Measurements from ENCODE around the gene LRIG2. TPM values are rescaled to one million over a fixed set of nuclear protein-coding genes. Genes with fewer than 3 reads are reported as not detected.
"Not testable (repeated sequence)": the region's sequence is repeated elsewhere in the genome, so short reads cannot be mapped to it uniquely, and the experiment has no call there.

Gene LRIG2
- polyA plus RNA-seq, 3 donors, result 0.93 to 12.7 (median 0.96) TPM

DNA sequence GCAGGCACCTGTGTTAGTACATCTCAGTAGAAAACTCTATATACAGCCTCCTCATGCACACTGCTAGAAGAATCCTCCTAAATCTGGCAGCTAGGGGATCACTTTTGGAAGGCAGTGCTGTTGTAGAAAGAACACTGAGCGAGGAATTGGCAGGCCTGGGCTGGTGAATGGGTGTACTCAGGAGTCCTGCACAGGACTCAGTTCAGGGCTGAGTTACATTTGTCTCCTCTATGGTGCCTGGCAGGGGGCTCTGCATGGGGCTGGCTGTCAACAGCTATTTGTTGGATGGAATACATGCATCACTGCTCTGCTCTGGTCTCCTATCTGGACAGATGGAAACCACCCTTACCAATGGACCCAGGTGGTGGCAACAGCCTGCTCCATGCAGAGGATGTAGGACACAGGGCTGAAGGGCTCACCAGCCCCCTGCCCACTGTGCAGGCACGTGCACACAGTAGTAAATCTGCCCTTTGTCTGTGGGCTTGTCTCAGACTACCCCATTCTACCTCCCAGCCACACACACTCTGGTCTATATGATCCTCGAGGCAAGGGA is 74.2 kb downstream of the LRIG2 start:
- Histone ChIP-seq H3K27me3 (ENCODE audit: control insufficient read depth in 2 of 2, insufficient read depth in 2 of 2, low read length in 2 of 2) (no peaks in the 10 kb centered on the region), H3K36me3 (replicated peaks in 1 of 2; ENCODE audit: control insufficient read depth in 1 of 2, insufficient read depth in 2 of 2, low read length in 2 of 2) (no peaks in the 10 kb centered on the region), H3K9ac (ENCODE audit: insufficient read depth, low read length, poor library complexity, severe bottlenecking) (no peak overlapping the region), H3K79me2 (ENCODE audit: insufficient read depth, low read length) (no peaks in the 10 kb centered on the region), H4K20me1 (ENCODE audit: insufficient read depth, low read length) (no peaks in the 10 kb centered on the region), H3K4me2 (replicated peaks; ENCODE audit: extremely low read depth, low read length, poor library complexity, severe bottlenecking) (no peak overlapping the region), H3K4me1 (ENCODE audit: control insufficient read depth in 1 of 2, insufficient read depth in 2 of 2, low read length in 2 of 2) (no peaks in the 10 kb centered on the region), H3K9me3 (replicated peaks in 1 of 2; ENCODE audit: control insufficient read depth in 1 of 2, insufficient read depth in 1 of 2, low read length in 2 of 2) (no peaks in the 10 kb centered on the region), H3K27ac (ENCODE audit: low read depth in 1 of 2, low read length in 2 of 2) (no peak overlapping the region), H2AFZ (ENCODE audit: insufficient read depth, low read depth, low read length, poor library complexity, severe bottlenecking) (peak overlapping the region; percentile 11), H3K4me3 (replicated peaks in 1 of 3; ENCODE audit: low read depth in 2 of 3, low read length in 3 of 3) (no peak overlapping the region)
- Mint-ChIP-seq H3K36me3 (no peaks in the 10 kb centered on the region), H3K27me3 (ENCODE audit: low read depth in 3 of 3) (peaks cover 3% of the 10 kb centered on the region in 3 donors), H3K4me1 (peaks cover 1% of the 10 kb centered on the region), H3K9me3 (peaks cover 0 to 3% (median 0%) of the 10 kb centered on the region in 7 donors), H3K4me3 (no peak overlapping the region), H3K27ac (no peak overlapping the region)
- TF ChIP-seq, protein P1, sequence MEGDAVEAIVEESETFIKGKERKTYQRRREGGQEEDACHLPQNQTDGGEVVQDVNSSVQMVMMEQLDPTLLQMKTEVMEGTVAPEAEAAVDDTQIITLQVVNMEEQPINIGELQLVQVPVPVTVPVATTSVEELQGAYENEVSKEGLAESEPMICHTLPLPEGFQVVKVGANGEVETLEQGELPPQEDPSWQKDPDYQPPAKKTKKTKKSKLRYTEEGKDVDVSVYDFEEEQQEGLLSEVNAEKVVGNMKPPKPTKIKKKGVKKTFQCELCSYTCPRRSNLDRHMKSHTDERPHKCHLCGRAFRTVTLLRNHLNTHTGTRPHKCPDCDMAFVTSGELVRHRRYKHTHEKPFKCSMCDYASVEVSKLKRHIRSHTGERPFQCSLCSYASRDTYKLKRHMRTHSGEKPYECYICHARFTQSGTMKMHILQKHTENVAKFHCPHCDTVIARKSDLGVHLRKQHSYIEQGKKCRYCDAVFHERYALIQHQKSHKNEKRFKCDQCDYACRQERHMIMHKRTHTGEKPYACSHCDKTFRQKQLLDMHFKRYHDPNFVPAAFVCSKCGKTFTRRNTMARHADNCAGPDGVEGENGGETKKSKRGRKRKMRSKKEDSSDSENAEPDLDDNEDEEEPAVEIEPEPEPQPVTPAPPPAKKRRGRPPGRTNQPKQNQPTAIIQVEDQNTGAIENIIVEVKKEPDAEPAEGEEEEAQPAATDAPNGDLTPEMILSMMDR (IDR thresholded peaks at IDR 0.05), result no peak
- WGBS (ENCODE audit: insufficient coverage), result 43% methylated on average over 2 of the region's 3 CpGs
- DNase-seq, result no peak
- intact Hi-C loops (cut with micrococcal nuclease), result loop anchor here in 1 of 2 donors (10.0 kb wide), 1 partner anchor 528 kb away; no protein-coding TSS in a partner anchor

DNA sequence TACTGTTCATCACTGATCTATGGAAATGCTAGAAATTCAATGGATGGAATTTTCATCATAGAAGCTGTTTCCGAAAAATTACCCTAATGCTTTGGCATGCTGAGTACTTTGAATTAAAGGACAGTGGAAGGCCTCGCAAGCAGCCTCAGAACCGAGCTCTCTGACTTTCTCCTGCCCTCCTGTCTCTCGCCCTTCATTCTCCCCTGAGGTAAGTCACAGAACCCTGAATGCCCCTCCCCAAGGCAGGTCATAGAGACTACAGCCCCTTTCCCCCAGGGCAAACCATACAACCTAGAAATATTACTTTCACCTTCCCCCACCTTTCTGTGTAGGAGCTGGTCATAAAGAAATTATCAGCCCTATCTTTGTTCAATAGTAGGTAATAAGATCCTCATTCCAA is 74.8 kb downstream of the LRIG2 start:
- Histone ChIP-seq H3K27me3 (ENCODE audit: control insufficient read depth in 2 of 2, insufficient read depth in 2 of 2, low read length in 2 of 2) (no peaks in the 10 kb centered on the region), H3K79me2 (ENCODE audit: insufficient read depth, low read length) (no peaks in the 10 kb centered on the region), H3K4me2 (replicated peaks; ENCODE audit: extremely low read depth, low read length, poor library complexity, severe bottlenecking) (no peak overlapping the region), H3K4me3 (replicated peaks in 1 of 3; ENCODE audit: low read depth in 2 of 3, low read length in 3 of 3) (no peak overlapping the region), H4K20me1 (ENCODE audit: insufficient read depth, low read length) (no peaks in the 10 kb centered on the region), H3K9ac (ENCODE audit: insufficient read depth, low read length, poor library complexity, severe bottlenecking) (no peak overlapping the region), H3K9me3 (replicated peaks in 1 of 2; ENCODE audit: control insufficient read depth in 1 of 2, insufficient read depth in 1 of 2, low read length in 2 of 2) (no peaks in the 10 kb centered on the region), H3K4me1 (ENCODE audit: control insufficient read depth in 1 of 2, insufficient read depth in 2 of 2, low read length in 2 of 2) (no peaks in the 10 kb centered on the region), H2AFZ (ENCODE audit: insufficient read depth, low read depth, low read length, poor library complexity, severe bottlenecking) (no peak overlapping the region), H3K36me3 (replicated peaks in 1 of 2; ENCODE audit: control insufficient read depth in 1 of 2, insufficient read depth in 2 of 2, low read length in 2 of 2) (no peaks in the 10 kb centered on the region), H3K27ac (ENCODE audit: low read depth in 1 of 2, low read length in 2 of 2) (no peak overlapping the region)
- H3K36me3 Mint-ChIP-seq, result no peaks in the 10 kb centered on the region
- WGBS (ENCODE audit: insufficient coverage), result no CpG with 5 or more reads among the region's 4 CpGs
- no peak for DNase-seq
- no peaks in the 10 kb centered on the region for H3K4me1 Mint-ChIP-seq
- intact Hi-C loops (cut with micrococcal nuclease), result loop anchor here in 1 of 2 donors (10.0 kb wide), 1 partner anchor 527 kb away; no protein-coding TSS in a partner anchor
- no peak overlapping the region for H3K4me3 Mint-ChIP-seq
- peaks cover 2 to 4% (median 3%) of the 10 kb centered on the region in 3 donors for H3K27me3 Mint-ChIP-seq (ENCODE audit: low read depth in 3 of 3)
- TF ChIP-seq, protein P1 (IDR thresholded peaks at IDR 0.05), result no peak
- peaks cover 0 to 3% (median 0%) of the 10 kb centered on the region in 7 donors for H3K9me3 Mint-ChIP-seq
- H3K27ac Mint-ChIP-seq, result no peak overlapping the region

DNA sequence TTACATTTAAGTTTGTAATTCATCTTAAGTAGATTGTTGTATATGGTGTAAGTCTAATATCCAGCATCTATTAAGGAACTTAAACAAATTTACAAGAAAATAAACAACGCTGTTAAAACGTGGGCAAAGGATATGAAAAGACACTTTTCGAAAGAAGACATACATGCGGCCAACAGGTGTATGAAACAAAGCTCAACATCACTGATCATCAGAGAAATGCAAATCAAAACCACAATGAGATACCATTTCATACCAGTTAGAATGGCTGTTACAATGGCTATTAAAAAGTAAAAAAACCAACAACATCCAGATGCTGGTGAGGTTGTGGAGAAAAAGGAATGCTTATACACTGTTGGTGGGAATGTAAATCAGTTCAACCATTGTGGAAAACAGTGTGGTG is 77.5 kb downstream of the LRIG2 start:
- H3K79me2 ChIP-seq (ENCODE audit: insufficient read depth, low read length); H3K9ac ChIP-seq (ENCODE audit: insufficient read depth, low read length, poor library complexity, severe bottlenecking); H3K4me3 Mint-ChIP-seq; H3K36me3 Mint-ChIP-seq; H3K9me3 ChIP-seq (replicated peaks in 1 of 2; ENCODE audit: control insufficient read depth in 1 of 2, insufficient read depth in 1 of 2, low read length in 2 of 2); H3K9me3 Mint-ChIP-seq; H3K4me1 Mint-ChIP-seq; H3K4me3 ChIP-seq (replicated peaks in 1 of 3; ENCODE audit: low read depth in 2 of 3, low read length in 3 of 3); H3K36me3 ChIP-seq (replicated peaks in 1 of 2; ENCODE audit: control insufficient read depth in 1 of 2, insufficient read depth in 2 of 2, low read length in 2 of 2); H3K27ac Mint-ChIP-seq; H4K20me1 ChIP-seq (ENCODE audit: insufficient read depth, low read length); H3K27ac ChIP-seq (ENCODE audit: low read depth in 1 of 2, low read length in 2 of 2); H3K27me3 Mint-ChIP-seq (ENCODE audit: low read depth in 3 of 3); intact Hi-C loops (cut with micrococcal nuclease); DNase-seq; H3K4me1 ChIP-seq (ENCODE audit: control insufficient read depth in 1 of 2, insufficient read depth in 2 of 2, low read length in 2 of 2); H2AFZ ChIP-seq (ENCODE audit: insufficient read depth, low read depth, low read length, poor library complexity, severe bottlenecking); H3K27me3 ChIP-seq (ENCODE audit: control insufficient read depth in 2 of 2, insufficient read depth in 2 of 2, low read length in 2 of 2); H3K4me2 ChIP-seq (replicated peaks; ENCODE audit: extremely low read depth, low read length, poor library complexity, severe bottlenecking): not testable (repeated sequence)
- 100% methylated on average over 4 of the region's 4 CpGs for WGBS (ENCODE audit: insufficient coverage)

Measured in CD14-positive monocyte (primary cell).